K562 (cell line): ENCODE results near the gene RAB21. TPM values are rescaled to one million over a fixed set of nuclear protein-coding genes. Genes with fewer than 3 reads are reported as not detected.

Source experiments
- C11orf30 ChIP-seq: fragments of 450-650 bp; IDR thresholded peaks from 2 replicates; pipeline ENCODE4 v1.6.1; 2016; ENCODE audit warnings: low read depth, mild to moderate bottlenecking
- CBX1 ChIP-seq: sonication (generic); IDR thresholded peaks from 2 replicates; pipeline ENCODE4 v1.6.1; 2016; ENCODE audit warnings: antibody characterized with exemption, low read depth, mild to moderate bottlenecking
- CHD1 ChIP-seq: fragments of 200-600 bp; sonication (generic); IDR thresholded peaks from one replicate; pipeline ENCODE4 v1.6.1; 2012; ENCODE audit warnings: mild to moderate bottlenecking, moderate library complexity, low read length, inconsistent platforms
- CHD2 ChIP-seq: IDR thresholded peaks from 2 replicates; pipeline ENCODE4 v1.6.1; 2011; ENCODE audit warnings: low read depth, low read length
- DACH1 ChIP-seq: fragments of 450-650 bp; IDR thresholded peaks from 2 replicates; pipeline ENCODE4 v1.6.1; 2018; ENCODE audit not compliant: partially characterized antibody
- DPF2 ChIP-seq: fragments of 450-650 bp; IDR thresholded peaks from 2 replicates; pipeline ENCODE4 v1.6.1; 2016
- E2F3 ChIP-seq: fragments of 250-450 bp; sonication (Bioruptor Pico); IDR thresholded peaks from 2 replicates; pipeline ENCODE4 v1.4.0; 2020; ENCODE audit warnings: mild to moderate bottlenecking
- ERF ChIP-seq: fragments of 450-650 bp; formaldehyde crosslinking; IDR thresholded peaks from 2 replicates; pipeline ENCODE4 v1.4.0; 2020; ENCODE audit warnings: mild to moderate bottlenecking, mixed read lengths
- FOSL1 ChIP-seq: fragments of 200-800 bp; sonication (Bioruptor generic); conservative IDR thresholded peaks from 2 replicates; pipeline ENCODE4 v1.6.1; 2016; ENCODE audit warnings: missing genetic modification characterization, missing compliant biosample characterization
- FOXK1 ChIP-seq: sonication (generic); formaldehyde crosslinking; IDR thresholded peaks from 2 replicates; pipeline ENCODE4 v1.8.0; 2022; ENCODE audit warnings: missing genetic modification reagents, mild to moderate bottlenecking, borderline replicate concordance
- GTF2A2 ChIP-seq: IDR thresholded peaks from 2 replicates; pipeline ENCODE4 v1.6.1; 2016; ENCODE audit warnings: mild to moderate bottlenecking, missing genetic modification characterization, missing compliant biosample characterization
- HDAC1 ChIP-seq, 2 experiments: fragments of 450-650 bp; IDR thresholded peaks; 2 replicates each; pipeline ENCODE4 v1.6.1; 2016 to 2017; ENCODE audit warnings: inconsistent platforms in 1 of 2, mild to moderate bottlenecking in 1 of 2, moderate library complexity in 1 of 2
- JUND ChIP-seq, 2 experiments: IDR thresholded peaks; 2 replicates in 1 of 2; 3 replicates in 1 of 2; pipeline ENCODE4 v1.6.1; 2011; ENCODE audit warnings: borderline replicate concordance in 2 of 2, low read depth in 2 of 2, low read length in 2 of 2, improper control_type of control experiment in 1 of 2, missing biosample characterization in 1 of 2, missing genetic modification characterization in 1 of 2, missing genetic modification reagents in 1 of 2
- NCOA6 ChIP-seq: fragments of 450-650 bp; IDR thresholded peaks from 2 replicates; pipeline ENCODE4 v1.6.1; 2017; ENCODE audit warnings: mild to moderate bottlenecking
- NR2C2 ChIP-seq, 2 experiments: fragments of 200-800 bp in 1 of 2; sonication (Bioruptor generic) in 1 of 2; sonication (generic) in 1 of 2; formaldehyde crosslinking in 1 of 2; IDR thresholded peaks; 2 replicates each; pipeline versions ENCODE4 v1.6.1 to v1.8.0; 2016 to 2022; ENCODE audit warnings: mild to moderate bottlenecking in 1 of 2, missing compliant biosample characterization in 1 of 2, missing genetic modification characterization in 1 of 2, missing genetic modification reagents in 1 of 2
- POLR2A ChIP-seq: fragments of 450-650 bp; conservative IDR thresholded peaks from 2 replicates; pipeline ENCODE4 v1.6.1; 2016
- PTTG1 ChIP-seq: fragments of 450-650 bp; IDR thresholded peaks from 2 replicates; pipeline ENCODE4 v1.6.1; 2016; ENCODE audit warnings: low read depth, mild to moderate bottlenecking, missing genetic modification characterization, missing compliant biosample characterization
- RHOXF2B ChIP-seq: fragments of 250-450 bp; sonication (Bioruptor Pico); conservative IDR thresholded peaks from 2 replicates; pipeline ENCODE4 v1.5.1; 2021
- TBL1XR1 ChIP-seq, 2 experiments: IDR thresholded peaks; 2 replicates each; pipeline ENCODE4 v1.6.1; 2012; ENCODE audit warnings: improper control_type of control experiment in 2 of 2, low read length in 2 of 2, mild to moderate bottlenecking in 1 of 2
- TCF3 ChIP-seq: sonication (generic); formaldehyde crosslinking; IDR thresholded peaks from 2 replicates; pipeline ENCODE4 v1.4.0; 2020; ENCODE audit warnings: mild to moderate bottlenecking, missing genetic modification reagents
- ZC3H8 ChIP-seq: fragments of 450-650 bp; IDR thresholded peaks from 2 replicates; pipeline ENCODE4 v1.6.1; 2017
- ZNF121 ChIP-seq: sonication (generic); formaldehyde crosslinking; conservative IDR thresholded peaks from 2 replicates; pipeline ENCODE4 v1.8.0; 2022; ENCODE audit warnings: missing genetic modification reagents
- ZNF324 ChIP-seq: fragments of 250-450 bp; sonication (Bioruptor Pico); IDR thresholded peaks from 2 replicates; pipeline ENCODE4 v1.4.0; 2020; ENCODE audit warnings: mild to moderate bottlenecking
- ZNF431 ChIP-seq: sonication (generic); formaldehyde crosslinking; IDR thresholded peaks from 2 replicates; pipeline ENCODE4 v1.8.0; 2022; ENCODE audit warnings: mild to moderate bottlenecking, missing genetic modification reagents
- ZNF695 ChIP-seq: fragments of 450-650 bp; formaldehyde crosslinking; IDR thresholded peaks from 2 replicates; pipeline ENCODE4 v1.4.0; 2020; ENCODE audit warnings: mild to moderate bottlenecking, moderate library complexity
- polyA plus RNA-seq, 8 experiments: library from polyadenylated mRNA; depleted of rRNA in 4 of 8; stranded (reverse) in 5 of 8; unstranded in 3 of 8; fragments of >200 nt; fragmentation: Nextera tagmentation in 2 of 8; fragmentation: Illumina TruSeq in 1 of 8; extraction: Ambion mirVana in 2 of 8; extraction: Trizol in 1 of 8; gene quantifications; 2 replicates each; pipeline versions ENCODE4 v1.2.1 to v1.2.3, GENCODE V29; 2011 to 2014; ENCODE audit warnings: inconsistent platforms in 1 of 8, missing spikeins in 1 of 8
- total RNA-seq, 7 experiments: library from RNA; depleted of rRNA in 6 of 7; stranded (reverse); fragments of >200 nt in 6 of 7; fragmentation: Illumina TruSeq in 2 of 7; extraction: Trizol in 2 of 7; gene quantifications; 2 replicates each; pipeline versions ENCODE4 v1.2.1 to v1.2.3, GENCODE V29; 2011 to 2021; ENCODE audit warnings: low replicate concordance in 1 of 7
- TF ChIP-seq, protein P1 (sequence below): conservative IDR thresholded peaks from 2 replicates; pipeline ENCODE4 v1.6.1; 2011; ENCODE audit warnings: low read depth, mild to moderate bottlenecking, low read length; ENCODE audit not compliant: control insufficient read depth
- TF ChIP-seq, protein P2 (sequence below), 2 experiments: fragments of 150-350 bp in 1 of 2; IDR thresholded peaks; 2 replicates each; pipeline ENCODE4 v1.6.1; 2012 to 2016; ENCODE audit warnings: low read depth in 2 of 2, low read length in 2 of 2, mild to moderate bottlenecking in 1 of 2, moderate library complexity in 1 of 2

The RAB21 gene
- total and polyA plus RNA-seq, 9 of the 15 experiments (the other 6 are each of a cell fraction or from before 2014, with no cell fraction given) = 5.3 to 45.6 (median 19.6) TPM

GRCh38 chr12:71755146-71755892, 656 bp downstream of the RAB21 start (continued):
- no peak for TF ChIP-seq JUND (IDR thresholded peaks at IDR 0.05; ENCODE audit: borderline replicate concordance, low read depth, low read length)
- 0 out of 3 replicates have a peak, but pooled peaks have one; percentile 10 for TF ChIP-seq JUND (tag; IDR thresholded peaks at IDR 0.05; ENCODE audit: borderline replicate concordance, low read depth, low read length)
- no peak for TF ChIP-seq CBX1
- TF ChIP-seq ZNF431 (CRISPR knock-in tag) = no peak
- no peak for TF ChIP-seq DACH1
- peak; percentile 76 for TF ChIP-seq CHD1
- TF ChIP-seq PTTG1 (tag) = no peak
- TF ChIP-seq RHOXF2B (CRISPR knock-in tag) = no peak
- TF ChIP-seq ZNF695 (CRISPR knock-in tag) = no peak
- no peak for TF ChIP-seq POLR2A
- TF ChIP-seq ZC3H8 = no peak
- TF ChIP-seq GTF2A2 (tag) = no peak
- TF ChIP-seq TBL1XR1 (IDR thresholded peaks at IDR 0.05; ENCODE audit: low read length in 2 of 2) = no peak
- TF ChIP-seq DPF2 = 0 out of 2 replicates have a peak, but pooled peaks have one; percentile 14
- TF ChIP-seq HDAC1 (IDR thresholded peaks at IDR 0.05) = peak in 1 of 2 experiments; percentile 49; a peak in 2 of 4 replicates
- TF ChIP-seq NCOA6 = no peak
- no peak for TF ChIP-seq ERF
- peak; percentile 8; the same call in 1 of the 2 replicates for TF ChIP-seq NR2C2 (CRISPR knock-in tag; IDR thresholded peaks at IDR 0.05)
- no peak; the same call in 1 of the 2 replicates for TF ChIP-seq NR2C2 (tag; IDR thresholded peaks at IDR 0.05)
- TF ChIP-seq, protein P1, sequence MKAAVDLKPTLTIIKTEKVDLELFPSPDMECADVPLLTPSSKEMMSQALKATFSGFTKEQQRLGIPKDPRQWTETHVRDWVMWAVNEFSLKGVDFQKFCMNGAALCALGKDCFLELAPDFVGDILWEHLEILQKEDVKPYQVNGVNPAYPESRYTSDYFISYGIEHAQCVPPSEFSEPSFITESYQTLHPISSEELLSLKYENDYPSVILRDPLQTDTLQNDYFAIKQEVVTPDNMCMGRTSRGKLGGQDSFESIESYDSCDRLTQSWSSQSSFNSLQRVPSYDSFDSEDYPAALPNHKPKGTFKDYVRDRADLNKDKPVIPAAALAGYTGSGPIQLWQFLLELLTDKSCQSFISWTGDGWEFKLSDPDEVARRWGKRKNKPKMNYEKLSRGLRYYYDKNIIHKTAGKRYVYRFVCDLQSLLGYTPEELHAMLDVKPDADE = no peak
- TF ChIP-seq TCF3 (CRISPR knock-in tag) = no peak
- peak; percentile 36 for TF ChIP-seq FOSL1
- TF ChIP-seq E2F3 (CRISPR knock-in tag) = no peak
- no peak for TF ChIP-seq CHD2
- TF ChIP-seq, protein P2, sequence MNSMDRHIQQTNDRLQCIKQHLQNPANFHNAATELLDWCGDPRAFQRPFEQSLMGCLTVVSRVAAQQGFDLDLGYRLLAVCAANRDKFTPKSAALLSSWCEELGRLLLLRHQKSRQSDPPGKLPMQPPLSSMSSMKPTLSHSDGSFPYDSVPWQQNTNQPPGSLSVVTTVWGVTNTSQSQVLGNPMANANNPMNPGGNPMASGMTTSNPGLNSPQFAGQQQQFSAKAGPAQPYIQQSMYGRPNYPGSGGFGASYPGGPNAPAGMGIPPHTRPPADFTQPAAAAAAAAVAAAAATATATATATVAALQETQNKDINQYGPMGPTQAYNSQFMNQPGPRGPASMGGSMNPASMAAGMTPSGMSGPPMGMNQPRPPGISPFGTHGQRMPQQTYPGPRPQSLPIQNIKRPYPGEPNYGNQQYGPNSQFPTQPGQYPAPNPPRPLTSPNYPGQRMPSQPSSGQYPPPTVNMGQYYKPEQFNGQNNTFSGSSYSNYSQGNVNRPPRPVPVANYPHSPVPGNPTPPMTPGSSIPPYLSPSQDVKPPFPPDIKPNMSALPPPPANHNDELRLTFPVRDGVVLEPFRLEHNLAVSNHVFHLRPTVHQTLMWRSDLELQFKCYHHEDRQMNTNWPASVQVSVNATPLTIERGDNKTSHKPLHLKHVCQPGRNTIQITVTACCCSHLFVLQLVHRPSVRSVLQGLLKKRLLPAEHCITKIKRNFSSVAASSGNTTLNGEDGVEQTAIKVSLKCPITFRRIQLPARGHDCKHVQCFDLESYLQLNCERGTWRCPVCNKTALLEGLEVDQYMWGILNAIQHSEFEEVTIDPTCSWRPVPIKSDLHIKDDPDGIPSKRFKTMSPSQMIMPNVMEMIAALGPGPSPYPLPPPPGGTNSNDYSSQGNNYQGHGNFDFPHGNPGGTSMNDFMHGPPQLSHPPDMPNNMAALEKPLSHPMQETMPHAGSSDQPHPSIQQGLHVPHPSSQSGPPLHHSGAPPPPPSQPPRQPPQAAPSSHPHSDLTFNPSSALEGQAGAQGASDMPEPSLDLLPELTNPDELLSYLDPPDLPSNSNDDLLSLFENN (IDR thresholded peaks at IDR 0.05; ENCODE audit: low read depth in 2 of 2, low read length in 2 of 2) = no peak
- no peak for TF ChIP-seq ZNF324 (CRISPR knock-in tag)
- TF ChIP-seq ZNF121 (CRISPR knock-in tag) = no peak
- TF ChIP-seq FOXK1 (CRISPR knock-in tag) = no peak
- TF ChIP-seq C11orf30 = peak; percentile 79
